Tibial artery (tissue), 4 donors: ENCODE measurements around the gene LINC00237.

Experiments
- DNase-seq, 2 donors: peaks; one replicate each; pipeline ENCODE4 v3.0.0-alpha.2; 2019
- H3K27ac ChIP-seq, 2 donors: fragments of 200-600 bp; sonication (generic) in 1 of 2; 1 replicate in 1 of 2; 2 replicates in 1 of 2; pipeline ENCODE4 v1.5.1; 2018 to 2019; ENCODE audit warnings: mild to moderate bottlenecking in 1 of 2
- H3K27me3 ChIP-seq, 2 donors: fragments of 200-600 bp; sonication (generic) in 1 of 2; one replicate each; pipeline versions ENCODE4 v1.5.1 to v1.6.0; 2016 to 2019
- H3K36me3 ChIP-seq, 3 donors: fragments of 200-600 bp; sonication (generic) in 2 of 3; one replicate each; pipeline ENCODE4 v1.5.1; 2016 to 2019; ENCODE audit warnings: mild to moderate bottlenecking in 2 of 3
- H3K4me1 ChIP-seq, 4 donors: fragments of 200-600 bp; sonication (generic) in 2 of 4; 1 replicate in 3 of 4; 2 replicates in 1 of 4; pipeline ENCODE4 v1.5.1; 2016 to 2019
- H3K4me3 ChIP-seq, 2 donors: fragments of 200-600 bp; sonication (generic) in 1 of 2; 1 replicate in 1 of 2; 2 replicates in 1 of 2; pipeline ENCODE4 v1.5.1; 2018 to 2019; ENCODE audit warnings: mild to moderate bottlenecking in 2 of 2
- H3K9me3 ChIP-seq, 3 donors: fragments of 200-600 bp; sonication (generic) in 1 of 3; one replicate each; pipeline ENCODE4 v1.5.1; 2016 to 2019
- intact Hi-C: fragments of 100-400 bp; cut with DNase I; formaldehyde crosslinking; loops from one replicate; pipeline ENCODE4 v1.15.0; 2023; ENCODE audit warnings: low total_unique reads
- TF ChIP-seq, protein P1 (sequence below), 2 experiments: fragments of 200-600 bp in 1 of 2; fragments of 450-650 bp in 1 of 2; IDR thresholded peaks; one replicate each; pipeline ENCODE4 v1.5.1; 2017 to 2019; ENCODE audit warnings: antibody characterized with exemption in 2 of 2, mild to moderate bottlenecking in 1 of 2, moderate library complexity in 1 of 2

Gene LINC00237

DNA sequence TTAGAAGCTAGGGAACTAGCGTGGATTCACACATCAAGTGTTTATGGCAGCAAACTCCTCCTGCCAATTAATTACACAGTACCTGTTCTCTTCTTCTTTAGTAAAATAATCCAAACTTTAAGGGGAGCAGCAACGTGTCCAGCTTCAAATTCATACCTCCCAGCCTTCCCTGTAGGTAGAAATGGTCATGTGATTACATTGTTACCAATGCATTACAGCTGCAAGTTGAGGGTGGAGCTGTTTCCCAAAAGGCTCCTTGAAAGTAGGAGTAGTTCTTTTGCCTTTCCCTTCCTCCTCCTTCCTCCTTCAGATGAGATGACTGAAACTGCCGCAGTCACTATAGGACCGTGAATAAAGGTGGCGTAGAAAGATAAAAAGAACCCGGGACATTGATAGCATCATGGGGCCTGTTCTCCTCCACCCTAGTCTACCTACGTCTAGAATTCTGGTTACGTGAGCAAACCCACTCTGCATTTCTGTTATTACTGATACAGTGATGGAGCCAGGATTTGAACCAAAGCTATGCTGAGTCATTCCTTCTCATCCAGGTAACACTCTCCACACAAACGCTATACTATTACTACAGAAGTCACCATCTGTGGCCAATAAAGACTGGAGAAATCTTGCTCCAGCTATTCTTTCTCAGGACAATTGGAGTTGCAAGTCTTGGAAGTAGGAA lies 18.2 kb downstream of the LINC00237 start:
- H3K27me3 ChIP-seq = peaks cover 0 to 36% of the 10 kb centered on the region in 2 donors

DNA sequence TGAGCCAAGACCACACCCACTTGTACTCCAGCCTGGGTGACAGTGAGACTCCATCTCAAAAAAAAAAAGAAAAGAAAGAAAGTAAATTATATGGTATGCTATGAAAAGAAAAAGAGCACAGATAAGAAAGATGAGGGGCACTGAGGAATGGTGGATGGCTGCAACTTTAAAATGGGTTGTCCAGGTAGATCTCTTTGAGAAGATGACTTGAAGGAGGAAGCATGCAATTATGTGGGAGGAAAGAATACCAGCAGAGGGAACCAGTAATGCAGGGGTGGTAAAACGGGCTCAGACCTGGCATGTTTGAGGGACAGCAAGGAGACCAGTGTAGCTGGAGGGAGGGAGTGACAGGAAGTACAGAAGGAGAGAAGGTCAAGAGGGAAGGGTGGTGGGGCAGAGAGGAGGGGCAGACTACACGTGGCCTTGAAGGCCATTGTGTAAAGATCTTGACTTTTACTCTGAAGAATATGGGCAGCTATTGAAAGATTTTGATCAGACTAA lies 22.3 kb downstream of the LINC00237 start:
- TF ChIP-seq, protein P1, sequence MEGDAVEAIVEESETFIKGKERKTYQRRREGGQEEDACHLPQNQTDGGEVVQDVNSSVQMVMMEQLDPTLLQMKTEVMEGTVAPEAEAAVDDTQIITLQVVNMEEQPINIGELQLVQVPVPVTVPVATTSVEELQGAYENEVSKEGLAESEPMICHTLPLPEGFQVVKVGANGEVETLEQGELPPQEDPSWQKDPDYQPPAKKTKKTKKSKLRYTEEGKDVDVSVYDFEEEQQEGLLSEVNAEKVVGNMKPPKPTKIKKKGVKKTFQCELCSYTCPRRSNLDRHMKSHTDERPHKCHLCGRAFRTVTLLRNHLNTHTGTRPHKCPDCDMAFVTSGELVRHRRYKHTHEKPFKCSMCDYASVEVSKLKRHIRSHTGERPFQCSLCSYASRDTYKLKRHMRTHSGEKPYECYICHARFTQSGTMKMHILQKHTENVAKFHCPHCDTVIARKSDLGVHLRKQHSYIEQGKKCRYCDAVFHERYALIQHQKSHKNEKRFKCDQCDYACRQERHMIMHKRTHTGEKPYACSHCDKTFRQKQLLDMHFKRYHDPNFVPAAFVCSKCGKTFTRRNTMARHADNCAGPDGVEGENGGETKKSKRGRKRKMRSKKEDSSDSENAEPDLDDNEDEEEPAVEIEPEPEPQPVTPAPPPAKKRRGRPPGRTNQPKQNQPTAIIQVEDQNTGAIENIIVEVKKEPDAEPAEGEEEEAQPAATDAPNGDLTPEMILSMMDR (IDR thresholded peaks at IDR 0.05) = no peak
- no peak for DNase-seq
- Histone ChIP-seq H3K4me3 (no peak overlapping the region), H3K27ac (no peak overlapping the region), H3K27me3 (peaks cover 0 to 11% of the 10 kb centered on the region in 2 donors), H3K36me3 (no peaks in the 10 kb centered on the region), H3K9me3 (no peaks in the 10 kb centered on the region), H3K4me1 (no peaks in the 10 kb centered on the region)
- intact Hi-C loops = no loop called here

More for the DNA sequence above, 18.2 kb downstream of the LINC00237 start:
- H3K4me3 ChIP-seq = no peak overlapping the region
- H3K27ac ChIP-seq = no peak overlapping the region
- H3K4me1 ChIP-seq = no peaks in the 10 kb centered on the region
- no peak for DNase-seq
- intact Hi-C loops = no loop called here
- no peaks in the 10 kb centered on the region for H3K9me3 ChIP-seq
- H3K36me3 ChIP-seq = no peaks in the 10 kb centered on the region
- TF ChIP-seq, protein P1 (IDR thresholded peaks at IDR 0.05) = no peak

DNA sequence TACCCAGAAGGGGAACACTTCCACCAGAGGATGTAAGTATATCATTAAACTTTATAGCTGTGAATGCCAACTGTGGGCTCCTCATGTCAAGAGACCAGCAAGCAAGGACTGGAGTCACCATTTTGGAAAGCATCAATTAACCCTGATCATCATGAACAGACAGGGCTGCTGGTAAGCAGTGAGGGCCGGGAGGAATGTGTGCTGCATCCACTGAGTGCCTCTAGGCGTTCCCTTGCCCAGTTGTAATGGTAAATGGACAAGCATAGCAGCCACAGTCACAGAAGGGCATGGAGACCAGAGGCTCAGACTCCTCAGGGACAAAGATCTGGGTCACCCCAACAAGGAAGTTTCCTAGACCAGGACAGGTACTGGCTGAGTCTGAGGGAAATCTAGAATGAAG lies 23.6 kb downstream of the LINC00237 start:
- Histone ChIP-seq H3K36me3 (no peaks in the 10 kb centered on the region), H3K27ac (no peak overlapping the region), H3K4me1 (no peaks in the 10 kb centered on the region), H3K9me3 (no peaks in the 10 kb centered on the region), H3K27me3 (peaks cover 0 to 7% of the 10 kb centered on the region in 2 donors), H3K4me3 (no peak overlapping the region)
- no peak for DNase-seq
- TF ChIP-seq, protein P1 (IDR thresholded peaks at IDR 0.05) = no peak
- intact Hi-C loops = no loop called here

DNA sequence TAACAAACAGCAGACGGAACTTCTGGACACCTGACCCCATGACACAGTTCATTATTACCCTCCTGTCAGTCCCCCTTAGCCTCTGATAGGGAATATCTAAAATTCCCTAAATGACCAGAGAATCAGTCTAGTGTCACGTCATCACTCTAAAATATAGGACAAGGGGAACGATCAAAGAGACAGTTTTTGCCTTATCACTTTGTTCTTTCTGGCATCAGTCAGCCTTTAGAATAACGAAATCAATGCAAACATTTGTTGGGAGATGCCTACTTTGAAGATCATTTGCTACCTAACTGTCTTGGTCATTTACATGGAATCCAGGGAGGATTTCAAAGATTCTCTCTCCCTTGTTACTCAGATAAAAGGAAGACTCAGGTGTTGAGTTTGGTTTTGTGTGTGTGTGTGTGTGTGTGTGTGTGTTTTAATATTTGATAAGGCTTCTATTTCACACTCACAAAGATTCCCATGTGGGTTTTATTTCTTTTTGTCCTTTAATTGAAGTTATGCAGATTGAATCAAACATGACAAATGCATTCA lies 28.3 kb downstream of the LINC00237 start:
- no peak overlapping the region for H3K4me3 ChIP-seq
- intact Hi-C loops = no loop called here
- TF ChIP-seq, protein P1 (IDR thresholded peaks at IDR 0.05) = no peak
- H3K4me1 ChIP-seq = no peaks in the 10 kb centered on the region
- no peaks in the 10 kb centered on the region for H3K9me3 ChIP-seq
- DNase-seq = no peak
- peaks cover 0 to 7% of the 10 kb centered on the region in 2 donors for H3K27me3 ChIP-seq
- no peak overlapping the region for H3K27ac ChIP-seq
- no peaks in the 10 kb centered on the region for H3K36me3 ChIP-seq

DNA sequence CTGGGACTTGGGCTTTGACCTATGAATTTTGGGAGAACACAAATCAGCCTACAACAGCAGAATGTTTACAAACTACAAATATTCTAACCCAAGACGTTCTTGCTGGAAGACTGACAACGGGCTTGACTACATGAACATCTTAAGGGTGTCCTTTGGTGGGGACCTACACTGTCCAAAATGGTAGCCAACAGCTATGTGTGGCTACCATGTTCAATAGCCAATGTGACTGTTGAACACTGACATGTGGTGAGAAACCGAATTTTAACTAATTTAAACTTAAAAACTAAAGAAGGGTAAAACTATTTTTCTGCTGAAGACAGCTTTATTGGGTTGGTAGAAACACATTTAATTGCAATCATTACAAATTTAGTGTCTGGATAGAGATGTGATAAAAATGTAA lies 30.1 kb downstream of the LINC00237 start:
- intact Hi-C loops = no loop called here
- no peak overlapping the region for H3K27ac ChIP-seq
- no peaks in the 10 kb centered on the region for H3K4me1 ChIP-seq
- TF ChIP-seq, protein P1 (IDR thresholded peaks at IDR 0.05) = no peak
- no peak overlapping the region for H3K4me3 ChIP-seq
- no peak for DNase-seq
- no peaks in the 10 kb centered on the region for H3K36me3 ChIP-seq
- H3K9me3 ChIP-seq = no peaks in the 10 kb centered on the region
- H3K27me3 ChIP-seq = peaks cover 0 to 5% of the 10 kb centered on the region in 2 donors
